RKO (cell line): ENCODE data around the gene INPP5J.
A peak's percentile ranks its signal among the peaks of the same experiment; 100 is the strongest.
"Not testable (repeated sequence)": the region's sequence is repeated elsewhere in the genome, so short reads cannot be mapped to it uniquely, and the experiment has no call there.

Experiments
- DNase-seq: peaks from one replicate; pipeline ENCODE4 v3.0.0-alpha.2; 2016; ENCODE audit warnings: low spot score

The INPP5J gene

GRCh38 chr22:31102441-31103081 is 20.2 kb upstream of the INPP5J start:
- peak; percentile 89 for DNase-seq

DNA sequence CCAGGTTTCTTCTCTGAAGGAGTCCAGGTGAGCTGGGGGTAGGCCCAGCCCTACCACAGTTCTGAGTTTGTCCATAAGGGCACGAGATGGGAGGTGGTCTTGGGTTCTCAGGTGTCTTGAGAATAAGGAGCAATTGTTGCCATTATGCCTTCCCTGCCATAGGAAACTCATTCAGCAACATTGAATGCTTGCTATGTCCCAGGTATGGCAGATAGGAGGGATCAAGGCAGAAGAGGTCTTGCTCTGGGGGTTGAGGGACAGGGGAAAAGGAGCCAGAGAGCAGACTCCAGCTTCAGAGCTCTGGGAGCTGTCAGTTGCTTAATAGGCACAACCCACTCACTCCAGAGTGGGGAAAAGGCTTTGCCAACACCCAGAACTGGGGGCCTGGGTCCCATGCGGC is 19.7 kb upstream of the INPP5J start:
- DNase-seq, result no peak

DNA sequence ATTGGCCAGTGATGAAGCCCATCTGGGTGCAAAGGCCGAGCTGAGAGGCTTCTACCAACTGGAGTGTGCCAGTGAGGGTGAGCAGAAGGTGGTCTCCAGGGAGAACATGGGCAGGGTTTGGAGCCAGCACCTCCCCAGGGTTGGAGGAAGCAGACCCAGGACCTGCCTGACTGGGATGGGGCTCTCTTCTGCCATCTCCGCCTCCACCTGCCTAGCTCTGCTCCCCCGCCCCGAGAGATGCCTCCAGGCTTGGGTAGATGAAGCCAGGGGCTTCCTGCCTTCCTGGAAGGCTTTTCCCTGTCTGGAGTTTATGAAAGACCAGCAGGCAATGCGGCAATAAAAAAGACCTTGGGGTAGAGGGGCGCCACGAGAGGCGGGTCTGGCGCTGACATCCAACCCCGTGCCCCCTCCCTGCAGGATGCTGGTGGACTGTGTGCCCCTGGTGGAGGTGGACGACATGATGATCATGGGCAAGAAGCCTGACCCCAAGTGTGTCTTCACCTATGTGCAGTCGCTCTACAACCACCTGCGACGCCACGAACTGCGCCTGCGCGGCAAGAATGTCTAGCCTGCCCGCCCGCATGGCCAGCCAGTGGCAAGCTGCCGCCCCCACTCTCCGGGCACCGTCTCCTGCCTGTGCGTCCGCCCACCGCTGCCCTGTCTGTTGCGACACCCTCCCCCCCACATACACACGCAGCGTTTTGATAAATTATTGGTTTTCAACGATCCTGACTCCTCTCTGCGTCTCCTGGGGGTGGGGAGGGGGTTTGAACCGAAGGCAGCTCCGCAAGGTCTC is 18.7 kb upstream of the INPP5J start:
- no peak for DNase-seq

GRCh38 chr22:31104869-31105268 is 17.9 kb upstream of the INPP5J start:
- no peak for DNase-seq

GRCh38 chr22:31105282-31105929 is 17.4 kb upstream of the INPP5J start:
- DNase-seq, result peak; percentile 39

- DNase-seq, result peak; percentile 76
Measured at GRCh38 chr22:31106001-31106571, 16.7 kb upstream of the INPP5J start.

DNA sequence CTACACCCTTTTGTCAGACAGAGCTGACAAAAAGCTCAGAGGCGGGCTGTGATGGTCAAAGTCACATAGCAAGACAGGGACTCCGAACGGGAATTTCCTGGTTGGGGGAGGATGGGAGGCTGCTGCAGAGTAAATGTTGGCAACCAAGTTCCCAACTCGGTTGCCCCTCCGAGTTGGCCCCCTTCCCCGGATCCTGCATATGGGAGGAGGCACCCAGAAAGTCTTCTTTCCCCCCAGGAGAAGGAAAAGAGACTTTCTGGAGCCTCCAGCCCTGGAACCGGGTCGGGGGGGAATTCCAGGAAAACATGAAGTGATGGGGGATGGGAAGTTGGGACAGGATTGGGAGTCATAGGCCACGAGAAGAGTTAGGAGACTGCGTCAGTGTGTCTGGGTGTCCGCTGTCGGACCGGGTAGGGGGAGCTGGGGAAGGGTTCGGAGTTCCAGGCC is 16.0 kb upstream of the INPP5J start:
- DNase-seq, result peak; percentile 83

- peak; percentile 98 for DNase-seq
Measured at GRCh38 chr22:31107178-31107893, 15.4 kb upstream of the INPP5J start, which contains the start of gene SELENOM. TSS of gene SELENOM (minus strand) at chr22:31107568. CDS start at chr22:31107505, 63 bp downstream.

DNA sequence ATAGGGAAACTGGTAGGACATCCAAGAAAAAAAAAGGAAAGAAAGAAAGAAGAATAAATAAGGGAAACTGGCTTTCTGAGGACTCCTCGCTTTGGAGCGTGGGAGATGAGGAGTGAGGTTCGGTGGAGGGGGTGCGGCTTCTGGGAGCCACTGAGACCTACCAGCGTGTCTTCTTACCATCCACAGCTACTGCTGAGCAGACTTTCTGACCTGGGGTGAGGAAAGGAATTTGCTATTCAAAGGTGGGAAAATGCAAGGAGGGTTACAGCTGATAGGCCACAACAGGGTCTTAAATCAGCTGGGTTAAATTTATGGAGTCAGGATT is 14.9 kb upstream of the INPP5J start:
- DNase-seq, result no peak

GRCh38 chr22:31112547-31113091 is 10.1 kb upstream of the INPP5J start:
- DNase-seq, result not testable (repeated sequence)

- no peak for DNase-seq
Measured at GRCh38 chr22:31118046-31118820, 4.5 kb upstream of the INPP5J start.

DNA sequence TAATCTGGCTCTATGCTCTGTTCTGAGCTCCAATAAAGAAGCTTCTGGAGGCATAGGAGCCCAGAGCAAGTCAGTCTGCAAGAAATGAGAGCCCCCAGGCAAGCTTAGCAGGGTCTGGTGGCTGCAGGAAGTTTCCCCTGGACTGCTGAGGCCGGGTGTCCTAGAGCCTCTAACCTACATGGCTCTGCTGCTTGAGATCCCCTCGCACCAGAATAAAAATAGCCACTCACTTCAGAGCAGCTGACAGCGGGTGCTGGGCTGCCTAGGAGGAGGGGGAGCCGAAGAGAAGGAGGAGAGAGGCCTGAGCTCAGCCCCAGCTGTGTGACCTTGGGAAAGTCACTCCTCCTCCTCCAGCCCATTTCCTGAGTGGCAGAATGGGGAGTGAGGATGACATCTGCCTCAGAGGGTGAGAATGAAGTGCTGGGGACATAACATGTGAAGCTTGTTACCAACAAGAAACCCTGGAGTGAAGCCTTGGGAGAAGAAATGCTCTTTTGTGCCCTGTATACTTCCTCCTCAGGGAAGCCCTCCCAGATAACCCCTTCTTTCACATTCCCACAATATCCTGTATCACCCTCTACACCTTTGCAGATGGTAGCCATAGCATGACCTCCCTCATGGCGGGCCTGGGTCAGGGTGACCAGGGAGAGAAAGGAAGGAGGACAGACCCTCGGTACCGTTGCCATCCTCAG is 3.6 kb upstream of the INPP5J start:
- no peak for DNase-seq

DNA sequence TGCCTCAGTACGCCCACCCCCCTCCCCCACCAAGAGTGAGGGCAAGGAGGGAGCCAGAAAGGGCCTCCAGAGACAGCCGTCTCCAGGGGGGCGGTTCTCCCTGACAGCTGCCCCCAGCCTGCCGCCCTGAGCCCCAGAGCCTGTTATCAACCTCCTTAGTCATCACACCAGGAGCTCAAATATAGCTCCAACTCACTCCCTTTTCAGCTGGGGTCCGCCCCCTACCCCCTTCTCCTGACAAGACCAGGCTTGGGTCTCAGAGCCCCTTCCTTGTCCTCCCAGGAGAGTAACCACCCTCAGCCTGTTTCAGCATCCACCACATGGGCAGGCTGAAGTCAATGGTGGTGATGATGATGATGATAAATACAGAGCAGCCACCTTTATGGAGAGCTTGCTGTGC is 2.5 kb upstream of the INPP5J start:
- DNase-seq, result no peak

DNA sequence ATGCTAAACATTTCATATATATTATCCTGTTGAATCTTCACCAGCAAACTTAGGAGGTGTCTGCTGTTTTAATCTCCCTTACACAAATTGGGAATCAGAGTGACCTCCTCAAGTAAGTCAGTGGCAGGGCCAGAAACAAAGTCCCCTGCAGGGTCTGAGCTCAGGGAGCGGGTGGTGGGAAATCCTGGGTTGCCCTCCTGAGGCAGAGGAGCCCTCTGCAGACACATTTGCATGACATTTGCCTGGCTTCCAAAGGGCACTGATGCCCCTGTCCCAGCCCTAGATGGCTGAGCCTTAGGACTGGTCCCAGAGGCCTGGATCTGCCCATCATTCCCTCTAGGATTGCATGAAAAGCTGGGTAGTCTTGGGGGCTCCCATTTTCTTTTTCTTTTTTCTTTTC is 2.1 kb upstream of the INPP5J start:
- no peak for DNase-seq

- no peak for DNase-seq
Measured at GRCh38 chr22:31121403-31121802, 1.4 kb upstream of the INPP5J start.

- DNase-seq, result no peak
Measured at GRCh38 chr22:31122196-31122531, 602 bp upstream of the INPP5J start.

GRCh38 chr22:31123292-31123602 is 481 bp downstream of the INPP5J start:
- no peak for DNase-seq

- no peak for DNase-seq
Measured at GRCh38 chr22:31124290-31124689, 1.5 kb downstream of the INPP5J start.

DNA sequence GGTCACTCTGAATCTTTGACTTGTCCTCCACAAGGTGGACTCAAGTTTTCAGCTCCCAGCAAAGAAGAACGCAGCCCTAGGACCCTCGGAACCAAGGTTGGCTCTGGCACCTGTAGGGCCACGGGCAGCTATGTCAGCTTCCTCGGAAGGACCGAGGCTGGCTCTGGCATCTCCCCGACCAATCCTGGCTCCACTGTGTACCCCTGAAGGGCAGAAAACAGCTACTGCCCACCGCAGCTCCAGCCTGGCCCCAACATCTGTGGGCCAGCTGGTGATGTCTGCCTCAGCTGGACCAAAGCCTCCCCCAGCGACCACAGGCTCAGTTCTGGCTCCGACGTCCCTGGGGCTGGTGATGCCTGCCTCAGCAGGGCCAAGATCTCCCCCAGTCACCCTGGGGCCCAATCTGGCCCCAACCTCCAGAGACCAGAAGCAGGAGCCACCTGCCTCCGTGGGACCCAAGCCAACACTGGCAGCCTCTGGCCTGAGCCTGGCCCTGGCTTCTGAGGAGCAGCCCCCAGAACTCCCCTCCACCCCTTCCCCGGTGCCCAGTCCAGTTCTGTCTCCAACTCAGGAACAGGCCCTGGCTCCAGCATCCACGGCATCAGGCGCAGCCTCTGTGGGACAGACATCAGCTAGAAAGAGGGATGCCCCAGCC is 2.2 kb downstream of the INPP5J start:
- no peak for DNase-seq

DNA sequence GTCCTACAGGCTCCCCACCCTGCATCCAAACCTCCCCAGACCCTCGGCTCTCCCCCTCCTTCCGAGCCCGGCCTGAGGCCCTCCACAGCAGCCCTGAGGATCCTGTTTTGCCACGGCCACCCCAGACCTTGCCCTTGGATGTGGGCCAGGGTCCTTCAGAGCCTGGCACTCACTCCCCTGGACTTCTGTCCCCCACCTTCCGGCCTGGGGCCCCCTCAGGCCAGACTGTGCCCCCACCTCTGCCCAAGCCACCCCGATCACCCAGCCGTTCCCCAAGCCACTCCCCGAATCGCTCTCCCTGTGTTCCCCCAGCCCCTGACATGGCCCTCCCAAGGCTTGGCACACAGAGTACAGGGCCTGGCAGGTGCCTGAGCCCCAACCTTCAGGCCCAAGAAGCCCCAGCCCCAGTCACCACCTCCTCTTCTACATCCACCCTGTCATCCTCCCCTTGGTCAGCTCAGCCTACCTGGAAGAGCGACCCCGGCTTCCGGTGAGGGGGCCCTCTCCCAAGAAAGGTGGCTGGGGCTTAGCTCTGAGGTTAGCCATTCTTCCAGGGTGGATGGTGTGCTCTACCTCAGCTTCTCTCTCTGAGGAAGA is 2.9 kb downstream of the INPP5J start:
- DNase-seq, result no peak
